HG03565 (cell line): ENCODE results near the gene SIM2.

Experiments used
- ATAC-seq: cut with Tn5 transposase; IDR thresholded peaks from one replicate; pipeline ENCODE4 v1.9.1; 2021; ENCODE audit warnings: mild to moderate bottlenecking, moderate library complexity; ENCODE audit not compliant: unreplicated experiment

Gene SIM2

DNA sequence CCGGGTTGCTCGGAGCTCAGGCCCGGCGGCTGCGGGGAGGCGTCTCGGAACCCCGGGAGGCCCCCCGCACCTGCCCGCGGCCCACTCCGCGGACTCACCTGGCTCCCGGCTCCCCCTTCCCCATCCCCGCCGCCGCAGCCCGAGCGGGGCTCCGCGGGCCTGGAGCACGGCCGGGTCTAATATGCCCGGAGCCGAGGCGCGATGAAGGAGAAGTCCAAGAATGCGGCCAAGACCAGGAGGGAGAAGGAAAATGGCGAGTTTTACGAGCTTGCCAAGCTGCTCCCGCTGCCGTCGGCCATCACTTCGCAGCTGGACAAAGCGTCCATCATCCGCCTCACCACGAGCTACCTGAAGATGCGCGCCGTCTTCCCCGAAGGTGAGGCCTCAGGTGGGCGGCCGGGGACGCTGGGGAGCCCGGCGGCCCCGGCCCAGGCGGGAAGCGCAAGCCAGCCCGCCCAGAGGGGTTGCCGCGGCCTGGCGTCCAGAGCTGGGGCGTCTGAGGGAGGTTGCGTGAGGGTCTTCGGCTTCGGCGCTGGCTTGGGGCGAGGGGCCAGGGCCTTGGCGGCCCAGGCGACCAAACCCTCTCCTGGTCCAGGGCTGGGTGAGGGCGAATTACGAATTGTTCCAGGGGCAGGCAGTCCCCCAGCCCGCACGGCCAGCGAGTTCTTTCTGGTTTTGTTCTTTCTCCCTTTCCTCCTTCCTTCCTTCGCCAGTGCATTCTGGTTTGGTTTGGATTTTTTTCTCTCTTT is 805 bp downstream of the SIM2 start:
- ATAC-seq = no peak

DNA sequence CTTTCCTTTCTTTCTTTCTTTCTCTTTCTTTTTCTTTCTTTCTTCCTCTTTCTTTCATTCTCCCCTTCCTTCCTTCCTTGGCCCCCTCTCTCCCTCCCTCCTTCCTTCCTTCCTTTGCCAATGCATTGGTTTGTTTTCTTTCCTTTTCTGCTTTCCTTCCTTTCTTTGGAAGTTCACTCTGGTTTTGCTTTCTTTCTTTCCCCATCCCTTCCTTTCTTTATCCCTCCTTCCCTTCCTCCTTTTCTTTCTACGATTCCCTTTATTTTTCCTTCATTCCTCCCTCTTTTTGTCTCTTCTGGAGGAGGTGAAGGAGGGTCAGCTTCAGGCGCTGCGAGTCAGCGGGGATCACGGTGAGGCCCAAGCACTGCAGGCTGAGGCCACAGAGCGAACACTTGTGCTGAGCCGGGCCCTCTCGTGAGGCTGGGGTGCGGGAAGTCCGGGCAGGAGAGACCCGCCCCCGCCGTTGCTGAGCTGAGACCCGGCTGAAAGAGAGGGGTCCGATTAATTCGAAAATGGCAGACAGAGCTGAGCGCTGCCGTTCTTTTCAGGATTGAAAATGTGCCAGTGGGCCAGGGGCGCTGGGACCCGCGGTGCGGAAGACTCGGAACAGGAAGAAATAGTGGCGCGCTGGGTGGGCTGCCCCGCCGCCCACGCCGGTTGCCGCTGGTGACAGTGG is 1.5 kb downstream of the SIM2 start:
- ATAC-seq = no peak

DNA sequence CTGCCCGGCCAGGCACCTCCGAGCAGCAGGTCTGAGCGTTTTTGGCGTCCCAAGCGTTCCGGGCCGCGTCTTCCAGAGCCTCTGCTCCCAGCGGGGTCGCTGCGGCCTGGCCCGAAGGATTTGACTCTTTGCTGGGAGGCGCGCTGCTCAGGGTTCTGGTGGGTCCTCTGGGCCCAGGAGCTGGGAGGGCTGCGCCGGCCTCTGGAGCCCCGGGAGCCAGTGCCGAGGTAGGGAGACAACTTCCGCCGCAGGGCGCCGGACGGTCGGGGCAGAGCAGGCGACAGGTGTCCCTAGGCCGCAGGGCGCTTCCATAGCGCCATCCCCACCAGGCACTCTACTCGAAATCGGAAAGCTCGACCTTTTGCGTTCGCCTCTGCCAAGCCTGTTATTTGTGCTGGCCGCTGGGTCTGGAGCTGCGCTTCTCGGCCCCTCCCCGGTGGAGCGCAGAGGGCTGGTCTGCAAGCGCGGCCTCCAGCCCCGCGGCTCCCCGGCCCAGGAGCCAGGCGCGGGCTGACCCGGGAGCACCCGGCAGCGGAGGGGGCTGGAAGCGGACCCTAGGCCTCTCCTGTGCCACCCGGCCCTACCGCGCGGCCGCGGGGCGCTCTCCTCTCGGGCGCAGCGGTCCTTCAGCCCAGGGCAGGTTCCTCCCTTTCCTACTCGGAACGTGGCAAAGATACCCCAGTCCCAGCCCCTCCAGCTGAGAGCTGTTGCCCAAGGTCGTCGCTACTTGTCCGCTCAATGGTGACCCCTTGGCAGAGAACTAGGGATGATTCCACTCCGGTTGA is 2.2 kb downstream of the SIM2 start:
- ATAC-seq = no peak

DNA sequence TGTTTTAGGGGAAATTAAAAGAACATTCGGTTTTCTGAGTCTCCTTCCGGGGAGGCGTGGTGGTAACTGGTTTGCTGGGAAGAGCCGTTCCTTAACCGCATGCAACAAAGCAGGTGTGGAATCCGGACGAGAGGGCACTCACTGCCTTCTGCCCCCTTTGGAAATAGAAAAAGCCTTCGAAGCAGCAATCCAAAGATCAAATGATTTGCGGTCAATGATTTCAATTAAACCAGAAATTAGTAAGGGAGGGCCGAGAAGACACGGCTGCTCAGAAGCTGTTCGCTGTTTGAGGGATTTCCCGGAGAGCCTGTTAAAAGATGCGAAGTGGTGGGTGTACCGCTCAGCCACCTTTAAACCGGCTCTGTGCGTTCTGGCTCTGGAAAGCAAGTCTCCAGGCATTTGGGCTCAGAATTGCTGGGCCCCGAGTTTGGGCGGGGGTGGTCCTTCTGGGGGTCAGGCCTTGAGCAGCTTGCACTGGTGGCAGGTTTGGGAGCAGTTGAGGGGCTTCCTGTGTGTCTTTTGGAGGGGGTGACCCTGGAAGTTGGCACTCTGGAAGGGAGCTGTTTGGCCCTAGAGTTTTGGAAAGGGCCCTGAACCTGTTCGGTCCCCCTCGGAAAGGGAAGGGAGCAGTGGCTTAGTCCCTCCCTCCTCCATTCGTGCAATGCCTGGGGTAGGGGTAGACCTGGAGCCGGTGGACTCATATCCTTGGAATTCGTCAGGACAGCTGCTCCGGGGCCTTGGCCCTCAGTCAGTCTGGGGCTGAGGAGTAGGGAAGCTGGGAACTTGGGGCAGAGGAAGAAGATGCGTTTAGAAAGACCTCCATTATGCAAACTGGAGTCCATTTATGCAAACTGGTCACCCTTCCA is 3.1 kb downstream of the SIM2 start:
- ATAC-seq = no peak

DNA sequence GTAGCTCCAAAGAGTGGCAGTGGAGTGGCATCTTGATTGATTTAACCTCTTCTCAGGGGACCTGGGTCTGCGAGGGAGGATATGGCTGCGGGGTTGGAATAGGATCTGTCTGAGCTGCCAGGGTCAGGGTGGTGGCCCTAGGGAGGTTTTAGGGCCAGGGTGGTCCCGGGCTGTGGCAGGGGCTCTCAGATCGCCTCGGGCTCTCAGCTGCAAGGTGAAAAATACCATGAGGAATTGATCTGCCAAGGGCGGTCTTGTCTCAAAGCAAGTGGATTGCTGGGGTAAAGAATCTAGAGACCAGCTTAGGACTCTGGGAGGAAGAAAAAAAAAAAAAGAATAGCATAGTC is 3.7 kb downstream of the SIM2 start:
- no peak for ATAC-seq

DNA sequence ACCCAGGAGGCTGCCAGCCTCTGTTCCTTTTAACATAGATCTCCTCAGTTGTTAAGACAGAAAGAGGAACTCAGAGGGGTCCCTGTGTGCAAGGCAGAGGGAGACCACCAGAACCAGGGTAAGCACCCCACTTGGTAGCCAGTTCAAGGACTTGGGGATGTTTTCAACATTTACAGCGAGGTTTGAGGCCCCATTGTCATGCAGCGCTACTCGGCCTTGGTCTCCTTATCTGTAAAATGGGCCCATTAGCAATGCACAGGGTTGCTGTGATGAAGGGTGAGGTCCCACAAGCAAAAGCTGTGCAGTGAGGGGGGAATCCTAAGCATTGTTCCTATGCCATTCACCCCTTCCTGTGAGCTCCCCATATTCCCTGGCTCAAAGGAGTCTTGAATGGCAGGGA is 4.2 kb downstream of the SIM2 start:
- ATAC-seq = no peak

DNA sequence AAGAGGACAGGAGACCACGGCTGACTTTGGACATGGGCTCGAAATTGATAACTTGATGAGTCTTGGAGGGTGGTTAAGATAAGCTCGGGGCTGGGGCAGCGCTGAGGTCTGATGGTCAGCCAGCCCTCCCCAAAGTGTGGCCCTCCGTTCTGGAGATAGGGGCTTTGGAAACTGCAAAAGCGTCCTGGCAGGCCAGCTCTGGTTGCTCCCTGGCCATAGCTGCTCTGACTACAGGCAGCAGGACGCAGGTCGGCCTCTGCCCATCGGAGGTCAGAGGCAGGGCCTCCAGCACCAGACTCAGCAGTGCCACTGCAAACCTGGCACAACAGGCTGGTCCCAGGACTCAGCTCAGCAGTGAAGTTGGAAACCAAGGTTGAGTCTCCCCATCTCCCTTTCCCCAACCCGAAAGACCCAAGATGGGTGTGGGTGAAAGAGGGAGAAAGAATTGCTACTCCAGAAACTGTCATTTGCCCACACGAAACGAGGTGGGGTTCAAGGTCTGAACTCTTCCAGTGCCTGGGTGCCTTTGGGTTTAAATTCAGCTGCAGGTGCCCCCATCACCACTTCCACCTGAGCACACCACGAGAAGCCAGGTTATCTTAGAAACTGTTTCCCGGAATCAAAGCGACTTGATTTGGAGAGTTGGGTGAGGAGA is 4.8 kb downstream of the SIM2 start:
- ATAC-seq = no peak

DNA sequence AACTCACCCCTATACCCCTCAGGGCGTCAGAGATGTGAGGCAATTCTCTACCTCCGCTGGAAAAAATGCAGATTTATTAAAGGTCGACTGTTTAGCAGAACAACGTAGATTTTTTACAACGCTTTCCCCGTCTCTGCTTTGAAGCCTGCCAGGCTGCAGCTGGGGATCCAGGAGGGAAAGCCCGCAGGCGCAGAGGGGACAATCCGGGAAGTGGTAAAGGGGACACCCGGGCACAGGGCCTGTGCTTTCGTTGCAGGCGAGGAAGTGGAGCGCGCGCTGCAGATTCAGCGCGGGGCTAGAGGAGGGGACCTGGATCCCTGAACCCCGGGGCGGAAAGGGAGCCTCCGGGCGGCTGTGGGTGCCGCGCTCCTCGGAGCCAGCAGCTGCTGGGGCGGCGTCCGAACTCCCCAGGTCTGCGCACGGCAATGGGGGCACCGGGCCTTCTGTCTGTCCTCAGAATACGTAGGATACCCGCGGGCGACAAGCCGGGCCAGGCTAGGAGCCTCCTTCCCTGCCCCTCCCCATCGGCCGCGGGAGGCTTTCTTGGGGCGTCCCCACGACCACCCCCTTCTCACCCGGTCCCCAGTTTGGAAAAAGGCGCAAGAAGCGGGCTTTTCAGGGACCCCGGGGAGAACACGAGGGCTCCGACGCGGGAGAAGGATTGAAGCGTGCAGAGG is 5.5 kb downstream of the SIM2 start:
- ATAC-seq = no peak

DNA sequence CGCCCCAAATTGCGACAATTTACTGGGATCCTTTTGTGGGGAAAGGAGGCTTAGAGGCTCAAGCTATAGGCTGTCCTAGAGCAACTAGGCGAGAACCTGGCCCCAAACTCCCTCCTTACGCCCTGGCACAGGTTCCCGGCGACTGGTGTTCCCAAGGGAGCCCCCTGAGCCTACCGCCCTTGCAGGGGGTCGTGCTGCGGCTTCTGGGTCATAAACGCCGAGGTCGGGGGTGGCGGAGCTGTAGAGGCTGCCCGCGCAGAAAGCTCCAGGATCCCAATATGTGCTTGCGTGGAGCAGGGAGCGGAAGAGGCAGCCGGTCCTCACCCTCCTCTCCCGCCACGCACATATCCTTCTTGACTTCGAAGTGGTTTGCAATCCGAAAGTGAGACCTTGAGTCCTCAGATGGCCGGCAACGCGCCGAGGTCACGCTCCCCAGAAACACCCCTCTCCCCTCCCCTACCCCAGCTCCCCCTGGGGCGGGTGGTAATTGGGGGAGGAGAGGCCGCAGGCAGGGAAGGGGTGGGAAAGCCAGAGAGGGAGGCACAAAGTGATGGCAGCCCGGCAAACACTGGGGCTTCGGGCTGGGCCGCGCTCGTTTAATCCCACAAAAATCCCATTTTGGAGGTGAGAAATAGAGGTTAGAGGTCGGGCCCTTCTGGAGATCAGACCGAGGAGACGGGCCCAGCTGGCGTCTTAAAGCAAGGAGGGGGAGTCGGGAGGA is 6.2 kb downstream of the SIM2 start:
- ATAC-seq = no peak

DNA sequence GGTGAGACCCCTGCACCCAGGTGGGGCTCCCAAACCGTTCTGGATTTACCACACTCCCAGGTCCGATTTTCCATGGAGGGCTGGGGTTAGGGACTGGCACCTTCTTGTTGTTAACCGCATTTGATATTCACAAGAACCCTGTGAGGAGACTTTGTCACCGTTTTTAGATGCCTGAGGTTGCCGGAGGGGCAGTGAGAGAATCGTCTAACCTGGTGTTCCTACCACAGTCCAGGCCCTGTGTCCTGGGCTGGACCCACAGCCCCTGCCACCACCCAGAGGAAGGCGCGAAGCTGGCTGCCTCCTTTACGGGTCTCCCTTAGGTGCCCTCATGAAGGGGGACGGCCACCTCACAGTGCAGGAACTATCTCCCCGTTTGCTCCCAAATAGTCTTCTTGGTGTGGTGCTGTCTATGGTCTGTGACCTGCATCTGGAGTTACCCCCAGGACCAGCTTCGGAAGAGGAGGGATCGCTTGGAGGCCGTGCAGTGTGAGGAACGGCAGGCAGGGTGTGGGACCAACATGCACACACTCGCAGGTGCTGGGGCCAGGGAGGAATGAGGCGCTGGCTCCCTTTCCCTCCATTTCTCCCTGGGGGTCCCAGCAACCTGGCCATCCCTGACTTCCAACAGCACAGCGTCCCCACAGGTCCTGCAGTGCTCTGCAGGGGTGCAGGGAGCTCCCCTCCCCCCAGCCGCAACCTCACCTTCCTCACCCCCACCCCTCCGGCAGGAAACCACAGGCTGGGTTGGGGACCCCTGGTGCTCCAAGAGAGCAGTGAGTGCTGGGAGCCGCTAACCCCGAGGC is 7.0 kb downstream of the SIM2 start:
- ATAC-seq = no peak

DNA sequence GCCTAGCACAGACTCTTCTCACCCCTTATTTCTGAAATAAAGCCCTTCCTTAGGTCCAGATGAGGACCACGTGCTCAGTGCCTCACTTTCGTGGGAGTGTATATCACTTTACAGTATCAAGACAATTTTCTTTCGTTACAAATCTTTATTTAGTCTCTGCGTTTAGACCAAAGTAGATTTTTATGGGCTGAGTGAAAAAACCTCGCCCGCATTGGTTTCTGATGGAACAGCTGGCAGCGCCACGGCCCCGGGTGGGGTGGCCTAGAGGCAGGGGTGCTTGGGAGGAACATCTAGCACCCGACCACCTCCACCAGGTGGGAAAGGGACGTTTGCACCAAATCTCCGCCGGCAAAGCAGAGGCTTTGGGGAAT is 7.6 kb downstream of the SIM2 start:
- ATAC-seq = no peak

DNA sequence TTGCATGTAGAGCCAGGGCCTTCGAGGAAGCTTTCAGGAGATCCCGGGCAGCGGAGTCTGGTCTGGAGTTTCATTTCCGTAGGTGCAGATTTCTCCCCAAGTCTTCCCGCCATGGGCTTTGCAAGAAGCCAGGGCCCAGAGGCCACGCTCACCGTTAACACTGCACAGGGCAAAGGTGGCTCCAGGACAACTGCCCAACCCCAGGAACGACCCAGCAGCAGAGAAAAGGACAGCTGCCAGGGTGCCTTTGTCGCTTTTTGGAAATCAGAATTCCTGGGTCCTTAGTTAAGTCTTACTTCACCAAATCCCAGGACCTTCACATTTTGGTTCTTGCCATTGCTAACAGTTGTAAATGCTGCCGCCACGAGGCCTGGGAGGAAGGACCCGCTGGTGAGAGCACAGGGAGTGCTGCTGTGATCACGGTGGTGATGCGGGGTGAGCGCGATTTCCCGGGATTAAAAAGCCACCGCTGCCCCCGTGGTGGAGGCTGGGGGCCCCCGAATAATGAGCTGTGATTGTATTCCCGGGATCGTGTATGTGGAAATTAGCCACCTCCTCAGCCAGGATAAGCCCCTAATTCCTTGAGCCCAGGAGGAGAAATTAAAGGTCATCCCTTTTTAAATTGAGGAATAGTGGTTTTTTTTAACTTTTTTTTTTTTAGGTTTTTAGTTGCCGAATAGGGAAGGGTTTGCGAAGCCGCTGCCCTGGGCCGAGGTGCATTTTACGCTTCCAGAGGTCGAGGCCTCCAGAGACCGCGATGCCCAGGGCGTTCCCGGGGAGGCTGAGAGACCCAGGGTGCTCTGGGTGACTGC is 8.2 kb downstream of the SIM2 start:
- no peak for ATAC-seq

DNA sequence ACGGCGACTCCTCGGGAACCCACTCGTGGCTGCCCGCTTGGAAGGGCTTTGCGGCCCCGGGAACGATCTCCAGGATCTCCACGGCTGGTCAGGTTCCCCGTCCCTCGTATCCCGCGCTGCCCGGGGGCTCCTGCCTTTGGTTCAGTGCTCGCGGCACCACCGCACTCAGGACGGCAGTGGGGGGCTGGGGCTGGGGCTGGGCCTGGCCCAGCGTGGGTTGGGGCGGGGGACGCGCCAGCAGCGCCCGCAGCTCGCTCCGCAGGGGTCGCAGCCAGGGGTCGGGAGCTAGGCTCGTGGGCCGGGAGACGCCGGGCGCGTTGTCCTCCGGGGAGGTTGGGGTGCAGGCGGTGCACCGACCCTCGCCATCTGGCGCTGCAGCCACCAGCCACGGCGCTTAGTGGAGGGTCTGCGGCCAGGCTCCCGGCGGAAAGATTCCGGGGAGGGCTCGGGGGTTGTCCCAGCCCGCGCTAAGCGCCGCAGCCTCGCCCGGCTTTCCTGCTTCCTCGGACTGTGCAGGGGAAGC is 8.9 kb downstream of the SIM2 start:
- no peak for ATAC-seq

DNA sequence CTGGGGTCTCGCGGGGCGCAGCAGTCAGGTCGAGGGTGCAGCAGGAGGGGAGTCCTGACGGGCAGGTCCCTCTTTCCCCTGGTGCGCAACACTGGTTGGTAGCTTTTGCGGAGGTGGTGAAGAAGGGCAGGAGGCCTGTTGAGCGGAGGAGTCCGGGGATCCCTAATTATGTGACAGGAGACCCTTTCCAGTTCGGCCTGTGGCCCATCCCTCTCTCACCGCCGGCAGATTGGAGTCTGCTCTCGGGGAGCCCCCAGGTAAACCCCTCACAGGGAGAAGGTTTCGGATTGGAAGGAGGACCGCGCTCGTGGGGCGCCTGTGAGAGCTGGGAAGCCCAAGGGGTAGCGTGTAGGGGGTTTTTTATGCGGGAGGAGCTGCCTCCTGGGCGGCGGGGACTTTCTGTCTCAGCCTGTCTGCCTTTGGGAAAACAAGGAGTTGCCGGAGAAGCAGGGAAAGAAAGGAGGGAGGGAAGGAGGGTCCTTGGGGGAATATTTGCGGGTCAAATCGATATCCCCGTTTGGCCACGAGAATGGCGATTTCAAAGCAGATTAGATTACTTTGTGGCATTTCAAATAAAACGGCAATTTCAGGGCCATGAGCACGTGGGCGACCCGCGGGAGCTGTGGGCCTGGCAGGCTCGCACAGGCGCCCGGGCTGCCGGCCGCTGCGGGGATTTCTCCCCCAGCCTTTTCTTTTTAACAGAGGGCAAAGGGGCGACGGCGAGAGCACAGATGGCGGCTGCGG is 9.5 kb downstream of the SIM2 start:
- ATAC-seq = no peak

DNA sequence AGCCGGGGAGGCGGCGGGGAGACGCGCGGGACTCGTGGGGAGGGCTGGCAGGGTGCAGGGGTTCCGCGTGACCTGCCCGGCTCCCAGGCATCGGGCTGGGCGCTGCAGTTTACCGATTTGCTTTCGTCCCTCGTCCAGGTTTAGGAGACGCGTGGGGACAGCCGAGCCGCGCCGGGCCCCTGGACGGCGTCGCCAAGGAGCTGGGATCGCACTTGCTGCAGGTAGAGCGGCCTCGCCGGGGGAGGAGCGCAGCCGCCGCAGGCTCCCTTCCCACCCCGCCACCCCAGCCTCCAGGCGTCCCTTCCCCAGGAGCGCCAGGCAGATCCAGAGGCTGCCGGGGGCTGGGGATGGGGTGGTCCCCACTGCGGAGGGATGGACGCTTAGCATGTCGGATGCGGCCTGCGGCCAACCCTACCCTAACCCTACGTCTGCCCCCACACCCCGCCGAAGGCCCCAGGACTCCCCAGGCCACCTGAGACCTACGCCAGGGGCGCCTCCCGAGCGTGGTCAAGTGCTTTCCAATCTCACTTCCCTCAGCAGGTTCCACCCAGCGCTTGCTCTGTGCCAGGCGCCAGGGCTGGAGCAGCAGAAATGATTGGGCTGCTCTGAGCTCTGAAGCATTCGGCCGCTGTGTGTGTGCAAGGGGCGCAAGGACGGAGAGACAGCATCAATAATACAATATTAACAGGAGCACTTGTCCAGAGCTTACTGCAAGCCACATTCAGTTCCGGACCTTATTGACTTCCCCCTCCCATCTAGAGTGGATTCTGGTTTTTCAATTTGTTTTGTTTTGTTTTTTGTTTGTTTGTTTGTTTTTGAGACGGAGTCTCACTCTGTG is 10.3 kb downstream of the SIM2 start:
- no peak for ATAC-seq
